Mammary epithelial cell (primary cell): ENCODE data around the gene FBN2.

ENCODE experiments used
- EZH2 ChIP-seq: IDR thresholded peaks from 2 replicates; pipeline ENCODE4 v1.6.1; 2012; ENCODE audit warnings: low read length, inconsistent platforms, borderline replicate concordance
- TF ChIP-seq, protein P1 (sequence below), 2 donors: IDR thresholded peaks in 1 of 2; conservative IDR thresholded peaks in 1 of 2; 2 replicates each; pipeline ENCODE4 v1.5.1; 2011 to 2012; ENCODE audit warnings: inconsistent platforms in 2 of 2, low read length in 2 of 2, mild to moderate bottlenecking in 2 of 2, control low read depth in 1 of 2, low read depth in 1 of 2; ENCODE audit not compliant: insufficient read depth in 1 of 2; ENCODE audit errors: extremely low read depth in 1 of 2

DNA sequence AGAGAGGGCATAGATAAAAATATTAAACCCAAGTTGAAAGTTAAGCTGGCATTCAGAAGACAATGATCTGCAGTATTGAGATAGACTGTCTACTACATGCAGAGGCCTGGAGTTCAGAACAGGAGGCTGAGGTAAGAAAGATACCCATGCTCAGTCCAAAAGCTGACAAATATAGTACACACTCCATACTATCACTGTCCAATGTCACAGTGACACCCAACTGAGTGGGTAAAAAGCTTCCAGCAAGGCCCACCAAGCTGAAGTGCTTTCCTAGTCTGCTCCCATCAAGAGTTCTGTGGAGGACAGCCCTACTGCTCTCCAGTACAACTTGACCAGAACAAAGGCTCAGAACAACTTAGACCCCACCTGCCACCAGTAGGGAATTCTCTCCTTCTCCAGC is 329.6 kb downstream of the FBN2 start:
- TF ChIP-seq, protein P1, sequence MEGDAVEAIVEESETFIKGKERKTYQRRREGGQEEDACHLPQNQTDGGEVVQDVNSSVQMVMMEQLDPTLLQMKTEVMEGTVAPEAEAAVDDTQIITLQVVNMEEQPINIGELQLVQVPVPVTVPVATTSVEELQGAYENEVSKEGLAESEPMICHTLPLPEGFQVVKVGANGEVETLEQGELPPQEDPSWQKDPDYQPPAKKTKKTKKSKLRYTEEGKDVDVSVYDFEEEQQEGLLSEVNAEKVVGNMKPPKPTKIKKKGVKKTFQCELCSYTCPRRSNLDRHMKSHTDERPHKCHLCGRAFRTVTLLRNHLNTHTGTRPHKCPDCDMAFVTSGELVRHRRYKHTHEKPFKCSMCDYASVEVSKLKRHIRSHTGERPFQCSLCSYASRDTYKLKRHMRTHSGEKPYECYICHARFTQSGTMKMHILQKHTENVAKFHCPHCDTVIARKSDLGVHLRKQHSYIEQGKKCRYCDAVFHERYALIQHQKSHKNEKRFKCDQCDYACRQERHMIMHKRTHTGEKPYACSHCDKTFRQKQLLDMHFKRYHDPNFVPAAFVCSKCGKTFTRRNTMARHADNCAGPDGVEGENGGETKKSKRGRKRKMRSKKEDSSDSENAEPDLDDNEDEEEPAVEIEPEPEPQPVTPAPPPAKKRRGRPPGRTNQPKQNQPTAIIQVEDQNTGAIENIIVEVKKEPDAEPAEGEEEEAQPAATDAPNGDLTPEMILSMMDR (conservative IDR thresholded peaks at IDR 0.05 in 1 of 2, IDR thresholded peaks at IDR 0.05 in 1 of 2; ENCODE audit: extremely low read depth in 1 of 2, insufficient read depth in 1 of 2, low read depth in 1 of 2, low read length in 2 of 2), result no peak
- no peak for TF ChIP-seq EZH2
